ENCODE data around the gene HOXD10.

Gene HOXD10

DNA sequence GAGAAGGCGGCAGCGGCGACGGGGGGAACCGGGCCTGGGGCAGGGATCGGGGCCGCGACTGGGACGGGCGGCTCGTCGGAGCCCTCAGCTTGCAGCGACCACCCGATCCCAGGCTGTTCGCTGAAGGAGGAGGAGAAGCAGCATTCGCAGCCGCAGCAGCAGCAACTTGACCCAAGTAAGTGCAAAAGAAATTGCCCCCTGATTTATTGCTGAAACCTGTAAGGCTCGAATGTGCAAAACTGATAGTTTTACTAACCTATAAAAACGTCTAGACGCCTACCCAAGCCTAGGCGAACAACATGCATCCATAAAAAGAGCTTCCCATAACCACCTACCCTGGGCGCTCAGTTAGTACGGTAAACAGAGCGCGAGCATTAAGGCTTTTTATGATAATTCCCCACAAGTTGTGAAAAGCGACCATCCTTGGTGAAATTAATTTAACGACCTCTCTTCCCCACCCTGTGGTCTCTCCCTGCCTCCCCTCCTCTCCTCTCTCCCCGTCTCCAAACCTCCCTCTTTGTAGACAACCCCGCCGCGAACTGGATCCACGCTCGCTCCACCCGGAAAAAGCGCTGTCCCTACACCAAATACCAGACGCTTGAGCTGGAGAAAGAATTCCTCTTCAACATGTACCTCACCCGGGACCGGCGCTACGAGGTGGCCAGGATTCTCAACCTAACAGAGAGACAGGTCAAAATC lies 7.0 kb downstream of the HOXD10 start:
- no peak for DNase-seq

DNA sequence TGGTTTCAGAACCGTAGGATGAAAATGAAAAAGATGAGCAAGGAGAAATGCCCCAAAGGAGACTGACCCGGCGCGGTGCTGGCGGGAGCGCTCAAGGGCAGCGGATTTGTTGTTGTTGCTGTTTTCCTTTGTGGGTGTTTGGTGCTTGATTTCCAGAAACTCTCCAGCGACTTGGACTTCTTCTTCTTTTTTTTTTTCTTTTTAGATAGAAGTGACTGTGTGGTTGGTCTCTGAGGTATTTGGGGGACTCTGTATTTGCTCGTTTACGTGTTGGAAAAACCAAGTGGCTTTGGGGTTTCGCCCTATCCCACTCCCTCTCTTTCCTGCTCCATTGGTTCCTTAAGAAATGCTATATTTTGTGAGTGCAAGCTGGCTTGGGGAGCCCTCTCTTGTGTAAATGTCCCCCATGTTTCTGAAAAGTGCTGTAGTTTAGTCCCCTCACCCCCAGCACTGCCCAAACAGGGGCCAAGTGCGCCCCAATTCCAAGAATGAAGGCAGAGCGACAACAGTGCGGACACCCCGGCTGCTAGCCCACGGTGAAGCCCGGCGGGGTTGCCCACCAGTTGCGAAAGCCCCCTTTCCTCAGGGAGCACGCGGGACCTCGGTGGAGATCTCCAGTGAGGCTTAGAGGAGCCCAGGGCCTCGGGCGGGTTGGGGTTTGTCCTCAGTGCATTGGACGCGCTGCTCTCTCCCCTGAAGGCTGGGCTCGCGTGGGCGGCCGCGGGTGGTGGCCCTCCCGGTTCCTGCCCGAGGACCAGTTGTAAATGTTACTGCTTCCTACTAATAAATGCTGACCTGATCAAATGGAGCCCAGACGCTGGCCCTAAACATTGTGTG lies 7.8 kb downstream of the HOXD10 start:
- no peak for DNase-seq

DNA sequence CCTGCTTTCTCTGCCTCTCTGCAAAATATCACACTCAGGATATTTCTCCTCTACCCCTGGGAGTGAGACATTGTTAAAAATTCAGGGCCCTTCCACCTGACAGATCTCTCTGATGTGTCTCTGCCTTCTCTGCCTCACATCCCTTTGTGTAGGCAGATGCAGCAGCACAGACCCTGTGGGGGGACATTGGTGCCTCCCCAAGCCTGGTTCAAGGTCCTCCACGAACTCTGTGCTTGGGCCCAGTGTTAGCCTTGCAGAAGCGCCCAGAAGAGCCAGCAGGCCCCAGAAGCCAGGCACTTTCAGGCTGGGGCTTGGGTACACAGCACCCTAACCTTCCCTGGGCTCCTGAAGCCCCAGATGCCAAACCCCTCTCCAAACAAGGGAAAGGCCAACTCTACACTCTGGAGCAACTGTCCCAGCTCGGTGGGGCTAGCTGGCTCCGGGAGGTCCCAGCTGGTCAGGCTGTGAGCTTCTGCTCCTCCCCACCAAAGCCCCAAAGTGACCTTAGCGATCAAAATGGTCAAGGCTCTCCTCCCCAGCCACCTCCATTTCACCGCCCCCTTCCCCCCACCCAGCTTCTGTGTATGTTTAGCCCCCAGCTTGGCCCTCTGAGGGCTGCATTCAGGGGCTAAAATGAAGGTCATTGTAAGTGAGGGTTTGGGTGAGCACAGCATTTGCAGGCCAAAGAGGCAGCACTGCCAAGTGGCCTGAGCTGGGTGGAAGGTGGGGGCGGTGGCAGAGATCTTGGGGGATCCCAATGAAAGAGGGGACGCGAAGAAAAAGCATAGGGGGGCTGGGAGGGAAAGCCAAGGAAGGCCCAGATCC lies 8.6 kb downstream of the HOXD10 start:
- no peak for DNase-seq

DNA sequence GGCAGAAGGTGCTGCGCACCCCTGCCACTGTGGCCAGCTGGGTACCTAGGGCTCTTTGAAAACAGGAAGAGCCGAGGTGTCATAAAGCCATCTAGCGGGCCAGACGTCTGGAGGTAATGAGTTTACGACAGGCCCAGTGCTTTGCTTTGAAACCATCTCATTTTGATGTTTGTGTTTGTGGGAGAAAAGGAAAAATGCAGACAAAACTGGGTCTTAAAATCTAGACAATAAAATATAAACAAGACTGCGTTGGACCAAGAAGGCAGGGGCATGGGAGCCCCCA lies 9.1 kb downstream of the HOXD10 start:
- DNase-seq: no peak

DNA sequence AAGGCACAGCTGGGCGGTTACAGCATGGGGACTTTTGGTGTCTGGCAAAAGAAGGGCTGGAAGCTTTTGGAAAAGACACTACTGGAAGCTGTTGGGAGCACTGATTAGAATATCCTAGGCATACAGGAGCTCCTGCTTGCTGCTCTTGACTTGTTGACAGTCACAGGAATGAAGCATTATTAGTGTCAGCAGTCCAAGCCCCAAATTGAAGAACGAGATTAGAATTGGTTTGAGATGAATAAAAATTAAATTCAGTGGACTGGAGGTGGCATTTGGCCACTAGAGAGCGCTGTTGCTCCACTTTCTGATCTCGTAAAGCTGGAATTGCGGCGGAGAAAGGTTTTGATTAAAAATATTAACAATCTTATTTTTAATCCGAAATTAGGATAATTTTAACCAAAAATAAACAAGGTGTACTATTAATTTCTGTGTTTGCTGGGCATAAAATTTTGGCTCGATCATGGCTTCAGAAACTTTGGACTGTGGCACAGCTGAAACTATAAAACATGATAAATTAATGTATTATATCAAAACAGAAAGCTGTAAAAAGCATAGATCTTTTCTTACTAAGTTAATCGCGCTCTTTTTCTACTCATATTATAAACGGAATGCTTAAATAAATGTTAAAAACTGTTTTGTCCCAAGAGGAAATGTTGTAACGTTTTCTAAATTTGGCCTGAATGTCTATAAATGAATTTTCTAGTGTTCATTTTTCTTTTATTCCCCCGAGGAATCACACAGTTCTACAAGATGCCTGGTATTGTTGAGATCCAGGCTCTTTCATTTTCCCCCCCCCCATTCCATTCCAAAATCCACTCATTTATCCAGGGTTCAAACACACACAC lies 10.6 kb downstream of the HOXD10 start:
- peak; percentile 63 to 74 for DNase-seq

DNA sequence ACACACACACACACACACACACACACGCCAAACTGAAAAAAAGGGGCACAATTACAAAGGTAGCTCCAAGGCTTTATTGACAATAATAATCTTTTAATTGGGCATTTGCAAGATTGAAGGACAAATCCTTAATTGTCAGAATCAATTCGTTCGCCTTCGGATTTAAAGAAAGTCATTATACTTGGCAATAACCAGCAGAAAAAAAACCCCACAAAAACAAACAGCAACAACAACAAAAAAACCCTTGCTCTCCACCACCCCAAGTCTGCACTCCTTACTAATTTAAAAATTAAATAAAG lies 11.1 kb downstream of the HOXD10 start:
- no peak for DNase-seq

DNA sequence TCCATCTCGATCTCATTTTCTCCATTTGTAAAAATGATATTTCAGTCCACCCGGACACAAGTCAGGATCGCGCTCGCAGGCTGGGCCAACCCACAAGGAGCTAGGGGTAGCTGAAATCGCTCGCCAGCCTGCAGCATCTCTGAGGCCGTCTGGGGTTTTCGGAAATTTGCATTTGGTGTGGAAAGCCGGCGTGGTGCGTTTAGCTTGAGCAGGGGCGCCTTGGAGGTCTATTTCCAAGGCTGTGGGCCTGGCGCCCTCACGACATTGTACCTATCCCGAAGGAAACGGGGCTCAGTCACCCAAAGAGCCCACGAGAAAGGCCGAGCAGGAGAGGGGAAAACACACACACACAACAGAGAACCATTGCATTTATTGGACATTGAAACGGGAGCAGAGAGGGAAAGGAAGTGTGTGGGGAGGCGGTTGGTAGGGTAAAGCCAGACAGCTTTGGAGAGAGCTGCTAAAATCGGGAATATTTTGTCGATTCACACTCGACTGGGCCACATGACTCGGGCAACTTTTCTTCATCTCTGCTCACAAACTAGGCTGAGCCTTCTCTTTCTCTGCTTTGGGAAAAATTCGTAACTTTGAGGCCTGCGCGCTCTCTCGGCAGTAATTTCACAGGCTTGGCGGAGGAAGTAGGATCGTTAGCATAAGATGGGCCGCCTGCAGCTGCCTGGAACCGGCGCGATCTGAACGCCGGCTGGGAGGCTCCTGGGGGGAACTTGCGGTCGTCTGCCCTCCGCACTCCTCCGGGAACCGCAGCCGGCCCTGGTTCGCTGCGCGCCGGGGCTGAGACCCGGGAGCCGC lies 11.8 kb downstream of the HOXD10 start:
- DNase-seq: no peak

DNA sequence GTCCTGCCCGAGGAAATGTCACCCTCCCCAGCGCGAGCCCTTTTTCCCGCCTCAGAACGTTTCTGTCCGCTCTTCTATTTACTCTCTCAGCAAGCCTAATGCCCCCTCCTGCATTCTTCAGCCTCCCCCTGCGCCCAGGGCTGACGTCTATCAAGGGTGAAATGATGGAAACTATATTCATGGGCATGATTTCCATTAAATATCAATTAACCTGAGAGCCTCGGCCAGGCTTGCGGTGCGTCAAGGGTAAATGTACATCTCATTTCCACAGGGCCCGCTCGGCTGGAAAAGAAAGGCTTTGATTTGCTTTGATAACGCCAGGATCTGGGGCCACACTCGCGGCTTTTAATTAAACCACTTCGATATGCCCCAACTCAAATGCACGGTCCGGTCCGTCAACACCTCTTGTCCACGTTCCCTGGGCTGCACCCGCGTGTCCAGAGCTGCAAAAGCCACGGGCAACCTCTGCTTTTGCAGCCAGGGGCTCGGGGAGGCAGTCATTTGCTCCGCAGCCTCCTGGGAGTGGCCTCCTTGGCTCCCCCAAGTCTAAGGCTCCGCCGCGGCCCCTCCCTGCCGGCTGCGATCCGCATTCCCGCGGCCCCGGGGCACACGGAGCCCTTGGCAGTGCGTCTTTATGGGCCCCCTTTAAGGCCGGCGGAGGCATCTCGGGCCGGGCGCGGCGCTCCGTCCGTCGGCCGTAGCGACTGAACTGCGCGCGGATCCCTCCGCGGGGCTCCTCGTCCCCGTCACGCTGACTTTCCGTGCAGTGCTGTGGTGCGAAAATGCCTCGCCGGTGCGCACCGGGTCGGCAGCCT lies 12.6 kb downstream of the HOXD10 start, which contains the start of gene HOXD8:
Gene HOXD8, plus strand, starts transcription at position 724 of the 815 bp plus-strand sequence. CDS start 662 bp downstream, outside the sequence.
- DNase-seq: no peak

DNA sequence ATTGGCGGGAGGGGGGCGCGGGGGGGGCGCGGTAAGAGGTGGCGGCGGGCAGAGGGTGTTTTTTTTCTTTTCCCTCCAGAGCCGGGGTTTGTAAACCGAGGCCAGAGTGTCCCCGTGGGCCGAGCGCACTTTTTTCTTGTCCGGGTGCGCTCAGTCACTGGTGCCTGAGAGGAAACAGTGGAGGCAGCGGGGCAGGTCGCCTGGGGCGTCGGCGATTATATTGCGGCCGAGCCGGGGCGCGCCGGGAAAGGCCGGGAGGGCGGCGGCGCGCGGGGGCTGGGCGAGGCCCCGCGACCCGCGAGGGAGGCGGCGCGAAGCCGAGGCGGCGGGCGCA lies 13.2 kb downstream of the HOXD10 start:
- no peak for DNase-seq

DNA sequence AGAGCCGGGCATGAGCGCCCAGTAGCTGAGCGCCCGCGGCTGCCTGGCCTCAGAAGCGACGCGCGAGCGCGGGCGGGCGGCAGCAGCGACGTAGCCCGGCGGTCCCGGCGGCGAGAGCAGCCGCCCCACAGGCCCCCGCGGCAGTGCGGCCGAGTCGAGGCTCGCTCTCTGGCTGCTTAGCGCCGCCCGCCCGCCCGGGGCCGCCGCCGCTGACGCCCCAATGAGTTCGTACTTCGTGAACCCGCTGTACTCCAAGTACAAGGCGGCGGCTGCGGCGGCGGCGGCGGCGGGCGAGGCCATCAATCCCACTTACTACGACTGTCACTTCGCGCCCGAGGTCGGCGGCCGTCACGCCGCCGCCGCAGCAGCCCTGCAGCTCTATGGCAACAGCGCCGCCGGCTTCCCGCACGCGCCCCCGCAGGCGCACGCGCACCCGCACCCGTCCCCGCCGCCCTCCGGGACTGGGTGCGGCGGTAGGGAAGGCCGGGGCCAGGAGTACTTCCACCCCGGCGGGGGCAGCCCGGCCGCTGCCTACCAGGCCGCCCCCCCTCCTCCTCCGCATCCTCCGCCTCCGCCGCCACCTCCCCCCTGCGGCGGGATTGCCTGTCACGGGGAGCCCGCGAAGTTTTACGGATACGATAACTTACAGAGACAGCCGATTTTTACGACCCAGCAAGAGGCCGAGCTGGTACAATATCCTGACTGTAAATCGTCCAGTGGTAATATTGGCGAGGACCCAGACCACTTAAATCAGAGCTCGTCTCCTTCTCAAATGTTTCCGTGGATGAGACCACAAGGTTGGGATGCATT lies 13.8 kb downstream of the HOXD10 start:
- no peak for DNase-seq

DNA sequence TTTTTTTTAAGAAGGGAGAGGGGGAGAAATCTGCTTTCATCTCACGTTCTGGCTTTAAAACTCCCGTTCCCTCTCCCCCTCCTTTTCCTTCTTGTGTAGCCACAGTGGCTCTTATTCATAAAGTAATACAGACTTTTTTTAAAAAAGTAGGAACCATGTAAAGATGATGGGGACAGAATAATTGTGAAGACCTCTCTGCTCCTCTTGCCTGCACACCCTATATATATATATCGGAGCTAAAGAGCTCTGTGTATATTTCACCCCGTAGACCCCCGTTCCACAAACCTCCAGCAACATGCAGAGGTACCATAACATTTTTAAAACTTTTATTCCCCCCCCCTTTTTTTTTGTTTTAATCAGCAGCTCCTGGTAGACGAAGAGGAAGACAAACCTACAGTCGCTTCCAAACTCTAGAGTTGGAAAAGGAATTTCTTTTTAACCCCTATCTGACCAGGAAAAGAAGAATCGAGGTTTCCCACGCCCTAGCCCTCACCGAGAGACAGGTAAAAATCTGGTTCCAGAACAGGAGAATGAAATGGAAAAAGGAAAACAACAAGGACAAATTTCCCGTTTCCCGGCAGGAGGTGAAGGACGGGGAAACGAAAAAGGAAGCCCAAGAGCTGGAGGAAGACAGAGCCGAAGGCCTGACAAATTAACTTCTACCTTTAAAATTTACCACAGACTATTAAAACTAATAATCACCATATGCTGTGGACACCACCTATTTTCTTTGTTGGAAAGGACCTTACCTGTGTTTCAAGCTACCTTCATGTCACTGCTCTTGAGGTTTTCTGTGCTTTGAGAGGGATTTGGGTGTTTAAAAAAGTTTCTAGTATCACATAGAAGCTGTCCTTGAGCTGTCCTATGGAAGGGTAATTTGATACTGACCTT lies 14.6 kb downstream of the HOXD10 start:
- DNase-seq: no peak

DNA sequence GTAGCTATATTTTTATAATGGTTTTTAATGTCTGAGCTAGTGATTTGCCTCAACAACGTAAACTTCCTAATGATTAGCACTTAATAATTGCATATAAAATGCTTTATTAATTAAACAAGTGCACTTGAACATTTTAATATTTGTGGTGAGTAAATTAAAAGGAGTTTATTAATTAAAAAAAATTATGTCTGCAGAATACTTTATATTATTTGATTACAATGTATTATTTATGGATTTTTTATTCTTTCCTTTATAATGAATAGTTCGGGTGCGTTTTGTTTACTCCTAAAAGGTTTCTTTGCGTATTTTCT lies 15.2 kb downstream of the HOXD10 start:
- DNase-seq: no peak

DNA sequence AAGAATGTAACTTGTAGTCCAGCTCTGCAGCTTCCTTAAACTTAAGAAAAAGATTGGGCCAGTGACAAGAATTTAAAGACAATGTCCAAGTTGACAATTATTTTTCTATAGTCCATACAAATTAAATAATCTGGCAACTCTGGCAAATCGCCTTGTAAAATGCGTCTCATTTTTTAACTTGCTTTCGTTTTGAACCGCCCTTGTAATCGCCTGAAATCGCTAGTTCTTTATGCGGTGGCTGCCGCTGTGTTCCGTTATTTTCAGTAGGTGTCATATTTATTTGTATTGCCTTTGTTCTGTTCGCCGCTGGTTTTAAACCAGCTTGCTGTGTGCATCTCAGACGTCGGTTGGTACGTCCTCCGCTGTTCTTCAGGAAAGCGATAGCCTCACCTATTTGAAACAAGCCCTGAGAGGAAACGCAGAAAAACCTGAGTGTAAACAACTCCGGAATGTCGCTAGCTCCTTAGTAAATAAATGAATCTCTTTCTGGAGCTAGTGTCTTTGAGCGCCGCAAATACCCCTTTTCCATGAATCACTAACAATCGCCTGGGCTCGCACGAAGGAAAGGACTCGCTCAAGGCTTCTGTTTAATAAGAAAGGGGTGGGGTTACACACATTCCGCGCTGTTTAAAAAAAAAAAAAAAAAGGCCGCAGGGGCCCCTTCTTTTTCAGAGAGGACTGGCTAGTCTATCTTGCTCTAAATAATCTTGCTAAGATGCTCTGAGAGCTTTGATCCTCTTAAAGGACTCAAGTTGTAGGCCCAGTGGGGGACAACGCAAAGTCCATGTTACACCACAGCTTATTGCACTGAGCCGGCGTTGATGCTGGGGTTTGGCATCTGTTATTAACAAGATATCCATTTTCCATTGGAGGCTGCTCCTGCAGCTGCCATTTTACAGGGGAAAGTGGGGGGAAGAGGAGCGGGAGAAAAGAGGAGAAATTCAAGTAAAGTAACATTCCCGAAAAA lies 15.9 kb downstream of the HOXD10 start:
- no peak for DNase-seq

DNA sequence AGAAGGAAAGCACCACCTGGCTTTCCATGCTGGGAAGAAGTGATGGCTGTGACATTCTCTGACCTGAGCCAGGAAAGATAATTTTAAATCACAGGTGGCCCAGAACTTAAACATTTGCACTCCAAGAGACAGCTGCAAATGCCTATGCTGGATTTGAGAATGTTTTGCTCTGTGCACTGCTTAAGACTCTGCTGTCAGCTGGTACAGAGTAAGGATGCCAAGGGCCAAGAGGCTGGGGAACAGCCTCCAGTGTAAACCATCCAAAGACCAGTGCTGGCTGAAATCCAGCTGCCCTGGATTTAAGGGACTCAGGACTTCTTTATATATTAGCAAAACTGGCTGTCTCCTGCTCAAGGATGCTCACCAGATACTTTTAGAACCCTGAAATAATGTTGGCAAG lies 16.8 kb downstream of the HOXD10 start:
- no peak for DNase-seq

DNA sequence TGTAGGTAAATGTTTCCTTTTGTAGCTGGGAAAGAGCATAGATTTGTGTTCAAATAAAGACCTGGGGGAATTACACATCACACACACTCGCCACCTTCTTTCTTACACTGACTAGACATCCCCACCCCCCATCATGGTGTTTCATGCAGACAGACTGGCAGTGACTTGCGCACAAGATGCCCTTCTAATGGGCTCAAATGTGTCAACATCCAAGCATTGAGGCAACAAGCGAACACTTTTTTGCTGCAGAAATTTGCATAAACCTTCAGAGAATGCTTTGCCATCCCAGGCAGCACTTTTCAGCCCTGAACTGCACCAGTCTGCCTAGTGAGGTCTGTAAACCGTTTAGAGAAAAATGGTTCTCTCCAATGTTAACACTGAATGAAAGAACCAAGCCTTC lies 17.5 kb downstream of the HOXD10 start:
- DNase-seq: no peak

DNA sequence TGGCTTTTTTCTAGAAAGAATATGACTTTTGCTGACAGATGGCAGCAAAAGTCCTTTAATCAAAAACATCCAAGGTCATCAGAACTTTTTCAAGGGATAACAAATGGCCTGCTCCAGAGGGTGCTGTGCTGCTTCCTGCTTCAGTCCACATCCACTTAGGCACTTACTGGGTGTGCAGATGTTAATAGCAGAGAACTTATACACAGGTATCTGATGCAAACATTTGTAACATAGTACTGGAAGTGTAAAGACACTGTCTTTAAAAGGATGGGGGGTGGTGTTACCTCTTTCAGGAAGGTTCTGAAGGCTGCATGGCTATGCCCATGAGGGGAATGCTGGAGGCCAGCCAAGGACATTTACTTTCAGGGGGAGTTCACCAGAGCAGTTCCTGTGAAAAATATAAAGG lies 18.5 kb downstream of the HOXD10 start:
- DNase-seq: no peak

DNA sequence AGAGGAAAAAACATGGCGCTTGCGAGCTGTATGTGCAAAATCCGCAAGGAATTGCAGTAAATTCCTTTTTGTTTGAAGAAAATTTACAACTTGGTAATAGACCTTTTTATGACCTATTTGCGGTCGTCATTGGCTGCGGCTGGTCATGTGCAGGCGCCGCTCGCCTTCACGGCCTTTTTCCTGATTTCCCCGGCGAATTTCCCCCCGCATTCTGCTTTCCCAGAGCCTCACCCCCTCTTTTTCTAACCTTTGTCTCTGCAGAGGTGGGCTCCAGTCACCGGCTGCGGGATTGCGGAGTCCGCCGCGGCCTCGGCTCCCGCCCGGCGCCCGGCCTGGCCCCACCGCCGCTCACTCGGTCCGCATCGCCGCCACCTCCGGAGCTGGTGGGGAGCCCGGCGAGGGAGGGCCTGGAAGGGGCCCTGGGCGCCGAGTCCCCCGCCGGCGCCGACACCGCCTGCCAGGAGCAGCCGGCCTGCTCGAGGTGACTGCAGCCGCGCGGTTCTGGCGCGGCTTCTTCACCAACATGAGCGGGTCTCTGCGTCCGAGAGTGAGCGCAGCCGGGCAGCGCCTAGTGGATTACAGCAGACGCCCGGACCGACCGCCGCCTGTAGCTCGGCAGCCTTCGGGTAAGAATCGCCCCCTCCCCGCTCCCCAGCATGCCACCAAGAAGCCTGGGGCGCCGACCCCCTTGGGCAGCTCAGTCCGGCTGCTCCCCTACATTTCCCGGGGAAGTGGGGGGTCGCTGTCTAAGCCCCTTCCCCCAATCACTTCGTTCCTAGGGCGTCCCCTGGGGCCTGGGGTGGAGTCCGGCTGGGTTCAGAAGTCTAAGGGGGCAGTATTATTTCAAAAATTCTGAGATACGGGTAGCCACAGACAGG lies 20.0 kb downstream of the HOXD10 start:
- DNase-seq: no peak
